A549 (cell line): ENCODE results near the gene TBC1D8. TPM values are rescaled to one million over a fixed set of nuclear protein-coding genes. Genes with fewer than 3 reads are reported as not detected.

Experiments used
- ATAC-seq, 2 experiments: fragments of 200-7000 bp in 1 of 2; fragments of >200 bp in 1 of 2; cut with Nextera tagmentation in 1 of 2; cut with Tn5 transposase in 1 of 2; 3 replicates each; pipeline versions ENCODE4 v1.8.0 to v1.9.1; 2018 to 2020; ENCODE audit warnings: mild to moderate bottlenecking in 1 of 2, moderate library complexity in 1 of 2
- CTCF ChIA-PET: fragments of 300-600 bp; sonication (Branson Sonifier 250); formaldehyde crosslinking; extraction: SDS; loops from one replicate; lab custom pipeline; 2021; ENCODE audit warnings: antibody characterized with exemption, inconsistent platforms; lab: Yijun Ruan, JAX
- POLR2A ChIA-PET: fragments of 350-600 bp; formaldehyde crosslinking; extraction: SDS; loops from one replicate; lab custom pipeline; 2021; ENCODE audit warnings: antibody characterized with exemption, inconsistent platforms; lab: Yijun Ruan, JAX
- DNase-seq, 2 experiments: peaks; one replicate each; pipeline versions ENCODE4 v3.0.0 to v3.0.0-alpha.2; 2011 to 2016; ENCODE audit warnings: low read depth in 1 of 2, low spot score in 1 of 2
- FAIRE-seq: peaks from 2 replicates; lab custom pipeline; 2011; peaks lifted over from hg19 to GRCh38; lab: Jason Lieb, UNC
- H3K27ac ChIP-seq, 2 experiments: fragments of >200 bp; sonication (Bioruptor Twin); formaldehyde crosslinking; 3 replicates each; pipeline ENCODE4 v1.5.1; 2016 to 2017
- H3K4me1 ChIP-seq: fragments of >200 bp; sonication (Bioruptor Twin); formaldehyde crosslinking; 3 replicates; pipeline ENCODE4 v1.6.1; 2016
- H3K4me2 ChIP-seq: fragments of >200 bp; sonication (Bioruptor Twin); formaldehyde crosslinking; 3 replicates; pipeline ENCODE4 v1.6.1; 2016
- H3K4me3 ChIP-seq: fragments of >200 bp; sonication (Bioruptor Twin); formaldehyde crosslinking; 3 replicates; pipeline ENCODE4 v1.5.1; 2016
- H3K9me3 ChIP-seq: fragments of >200 bp; sonication (Bioruptor Twin); formaldehyde crosslinking; 3 replicates; pipeline ENCODE4 v1.6.1; 2016
- CBX8 ChIP-seq: fragments of 200-600 bp; sonication (generic); IDR thresholded peaks from 2 replicates; pipeline ENCODE4 v1.6.1; 2016
- CHD4 ChIP-seq: fragments of 200-600 bp; sonication (generic); IDR thresholded peaks from 2 replicates; pipeline ENCODE4 v1.6.1; 2016; ENCODE audit warnings: antibody characterized with exemption, mild to moderate bottlenecking, borderline replicate concordance
- EHF ChIP-seq: fragments of 250-450 bp; sonication (Bioruptor Pico); IDR thresholded peaks from 2 replicates; pipeline ENCODE4 v1.5.0; 2020; ENCODE audit warnings: mild to moderate bottlenecking
- EP300 ChIP-seq, 2 experiments: fragments of >200 bp; sonication (Bioruptor Twin); formaldehyde crosslinking; IDR thresholded peaks; 2 replicates in 1 of 2; 3 replicates in 1 of 2; pipeline ENCODE4 v1.6.1; 2016 to 2017
- FOSB ChIP-seq: fragments of 250-450 bp; sonication (Bioruptor Pico); IDR thresholded peaks from 2 replicates; pipeline ENCODE4 v1.5.0; 2020; ENCODE audit warnings: mild to moderate bottlenecking, moderate library complexity
- FOXS1 ChIP-seq: fragments of 250-450 bp; sonication (Bioruptor Pico); IDR thresholded peaks from 2 replicates; pipeline ENCODE4 v1.5.0; 2020; ENCODE audit warnings: mild to moderate bottlenecking, moderate library complexity
- GATA3 ChIP-seq: IDR thresholded peaks from 2 replicates; pipeline ENCODE4 v1.6.1; 2012; ENCODE audit warnings: borderline replicate concordance
- HEYL ChIP-seq: fragments of 250-450 bp; sonication (Bioruptor Pico); IDR thresholded peaks from 2 replicates; pipeline ENCODE4 v1.8.0; 2021; ENCODE audit warnings: mild to moderate bottlenecking, moderate library complexity
- HMGXB4 ChIP-seq: fragments of 250-450 bp; sonication (Bioruptor Pico); IDR thresholded peaks from 2 replicates; pipeline ENCODE4 v1.5.0; 2021; ENCODE audit warnings: mild to moderate bottlenecking, moderate library complexity, borderline replicate concordance
- HOXA7 ChIP-seq: fragments of 250-450 bp; sonication (Bioruptor Pico); IDR thresholded peaks from 2 replicates; pipeline ENCODE4 v1.5.0; 2020; ENCODE audit warnings: mild to moderate bottlenecking, moderate library complexity
- HOXB13 ChIP-seq: fragments of 250-450 bp; sonication (Bioruptor Pico); IDR thresholded peaks from 2 replicates; pipeline ENCODE4 v1.5.0; 2020; ENCODE audit warnings: low read depth, mild to moderate bottlenecking, moderate library complexity
- HOXB5 ChIP-seq: fragments of 250-450 bp; sonication (Bioruptor Pico); IDR thresholded peaks from 2 replicates; pipeline ENCODE4 v1.5.0; 2020; ENCODE audit warnings: mild to moderate bottlenecking, moderate library complexity
- JUNB ChIP-seq: fragments of >200 bp; sonication (Bioruptor Twin); formaldehyde crosslinking; IDR thresholded peaks from 2 replicates; pipeline ENCODE4 v1.6.1; 2016
- KDM5A ChIP-seq: fragments of 200-600 bp; sonication (generic); IDR thresholded peaks from 2 replicates; pipeline ENCODE4 v1.6.1; 2016; ENCODE audit warnings: antibody characterized with exemption, mild to moderate bottlenecking
- MAFK ChIP-seq: fragments of 450-650 bp; IDR thresholded peaks from 2 replicates; pipeline ENCODE4 v1.6.1; 2014; ENCODE audit not compliant: partially characterized antibody
- NR3C1 ChIP-seq: fragments of >200 bp; sonication (Bioruptor Twin); formaldehyde crosslinking; IDR thresholded peaks from 3 replicates; pipeline ENCODE4 v1.6.1; 2017
- PHF8 ChIP-seq: fragments of 200-600 bp; sonication (generic); IDR thresholded peaks from 2 replicates; pipeline ENCODE4 v1.6.1; 2016; ENCODE audit warnings: low read depth, mild to moderate bottlenecking, antibody characterized with exemption, moderate library complexity, borderline replicate concordance
- POLR2AphosphoS2 ChIP-seq: conservative IDR thresholded peaks from 2 replicates; pipeline ENCODE4 v1.6.1; 2012; ENCODE audit warnings: low read length, improper control_type of control experiment, inconsistent platforms
- REST ChIP-seq: fragments of 200-600 bp; sonication (generic); IDR thresholded peaks from 2 replicates; pipeline ENCODE4 v1.6.1; 2016; ENCODE audit warnings: antibody characterized with exemption, mild to moderate bottlenecking, moderate library complexity
- RNF2 ChIP-seq: fragments of 200-600 bp; sonication (generic); IDR thresholded peaks from 2 replicates; pipeline ENCODE4 v1.6.1; 2016; ENCODE audit warnings: low read depth, mild to moderate bottlenecking, antibody characterized with exemption, moderate library complexity, borderline replicate concordance
- SMC3 ChIP-seq: fragments of >200 bp; sonication (Bioruptor Twin); formaldehyde crosslinking; IDR thresholded peaks from 3 replicates; pipeline ENCODE4 v1.6.1; 2018; ENCODE audit warnings: inconsistent platforms
- SREBF2 ChIP-seq: fragments of 450-650 bp; IDR thresholded peaks from 2 replicates; pipeline ENCODE4 v1.6.1; 2014; ENCODE audit warnings: mild to moderate bottlenecking, moderate library complexity
- TP53 ChIP-seq: fragments of 250-450 bp; sonication (Bioruptor Pico); IDR thresholded peaks from 2 replicates; pipeline ENCODE4 v1.5.0; 2021; ENCODE audit warnings: mild to moderate bottlenecking, moderate library complexity
- ZC3H11A ChIP-seq: fragments of 450-650 bp; IDR thresholded peaks from 2 replicates; pipeline ENCODE4 v1.6.1; 2014; ENCODE audit warnings: antibody characterized with exemption, mild to moderate bottlenecking
- WGBS: methylation state at CpG from one replicate; pipeline ENCODE4 v1.1.6; 2017; ENCODE audit errors: missing lambda C conversion rate; 5-methylcytosine and 5-hydroxymethylcytosine counted together
- polyA plus RNA-seq, 4 experiments: library from polyadenylated mRNA; depleted of rRNA in 3 of 4; stranded (reverse); fragments of >200 nt; fragmentation: RNase III in 1 of 4; extraction: RNeasy Plus Mini Kit Qiagen cat#74134 plus additional on column Dnase treatment in 1 of 4; gene quantifications; 2 replicates in 3 of 4; 3 replicates in 1 of 4; pipeline ENCODE4 v1.2.3, GENCODE V29; 2011 to 2017
- TF ChIP-seq, protein P1 (sequence below): IDR thresholded peaks from 2 replicates; pipeline ENCODE4 v1.6.1; 2012; ENCODE audit warnings: low read depth, borderline replicate concordance

The TBC1D8 gene
- polyA plus RNA-seq, 2 of the 4 experiments (the other 2 are of a cell fraction): 35.3 to 107 TPM

DNA sequence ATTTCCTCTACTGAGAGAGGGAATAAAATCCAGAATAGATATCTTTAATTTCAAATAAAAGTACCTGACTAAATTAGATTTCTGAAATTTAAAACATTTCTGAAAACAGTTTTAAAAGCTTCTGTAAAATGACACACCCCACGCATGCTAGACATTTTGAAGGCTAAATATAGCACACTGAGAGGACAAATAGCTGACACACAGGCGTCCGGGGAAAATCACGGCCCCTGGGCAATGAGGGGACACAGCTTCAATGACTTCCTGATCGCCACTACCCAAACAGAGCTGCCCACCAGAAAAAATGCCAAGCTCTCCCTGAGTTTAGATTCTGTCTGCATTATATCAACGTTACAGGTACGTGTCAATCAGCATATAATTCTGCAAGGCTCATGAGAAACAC is 10.9 kb downstream of the TBC1D8 start:
- WGBS: 79% methylated on average over 7 of the region's 7 CpGs
- H3K4me2 ChIP-seq: peak overlapping the region; percentile 64
- TF ChIP-seq HEYL (CRISPR knock-in tag) (no peak), TP53 (CRISPR knock-in tag) (no peak)
- TF ChIP-seq, all 56 proteins: peak for 0
- H3K4me1 ChIP-seq: peaks cover 71% of the 10 kb centered on the region
- no peak overlapping the region for H3K27ac ChIP-seq
- no peak overlapping the region for H3K4me3 ChIP-seq
- ATAC-seq: no peak
- POLR2A ChIA-PET: interaction anchor here (0.7 to 0.8 kb wide), 2 partner anchors 53 to 138 kb away, joined by 3 to 4 read pairs; partner anchors contain the start of gene RPL31
- no peak for FAIRE-seq
- no peaks in the 10 kb centered on the region; the same call in 2 of the 3 replicates for H3K9me3 ChIP-seq
- CTCF ChIA-PET: interaction anchor here (0.5 to 3.1 kb wide), 8 partner anchors 9 to 626 kb away, joined by 3 to 15 read pairs (median 4); no protein-coding TSS in a partner anchor
- no peak for DNase-seq

DNA sequence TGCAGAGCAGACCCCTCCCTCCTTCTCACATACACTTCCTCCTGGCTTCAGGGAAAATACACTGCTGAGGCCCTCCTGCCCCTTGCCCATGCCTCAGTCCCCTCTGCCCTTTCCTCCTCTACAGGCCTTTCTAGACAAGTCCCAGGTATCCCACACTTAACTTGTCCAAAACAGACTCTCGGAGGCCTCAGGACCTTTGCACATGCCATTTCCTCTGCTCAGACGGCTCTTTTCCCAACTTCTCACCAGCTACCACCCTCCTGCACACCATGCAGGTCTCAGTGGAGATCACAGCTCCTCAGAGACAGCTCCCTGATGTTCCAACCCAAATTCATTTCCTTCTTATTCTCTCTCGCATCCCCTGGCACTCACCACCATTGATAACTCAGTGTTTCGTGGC is 11.7 kb downstream of the TBC1D8 start:
- POLR2A ChIA-PET: interaction anchor here (0.8 kb wide), 1 partner anchor 52 kb away, joined by 4 read pairs; no protein-coding TSS in a partner anchor
- H3K4me1 ChIP-seq: peaks cover 70% of the 10 kb centered on the region
- TF ChIP-seq HMGXB4 (CRISPR knock-in tag): no peak
- TF ChIP-seq MAFK: no peak
- no peak for TF ChIP-seq FOSB (CRISPR knock-in tag)
- TF ChIP-seq SMC3: no peak
- no peak for TF ChIP-seq TP53 (CRISPR knock-in tag)
- no peak for TF ChIP-seq NR3C1
- no peak for TF ChIP-seq PHF8
- TF ChIP-seq FOXS1: no peak
- TF ChIP-seq ZC3H11A: no peak
- no peak for TF ChIP-seq RNF2
- TF ChIP-seq KDM5A: no peak
- no peak for TF ChIP-seq GATA3
- no peak for TF ChIP-seq HOXB5 (CRISPR knock-in tag)
- no peak for TF ChIP-seq EHF
- TF ChIP-seq POLR2AphosphoS2: no peak; the same call in 1 of the 2 replicates
- no peak for TF ChIP-seq EP300 (IDR thresholded peaks at IDR 0.05)
- no peak for TF ChIP-seq HOXB13 (CRISPR knock-in tag)
- no peak for TF ChIP-seq JUNB
- TF ChIP-seq CBX8: no peak
- no peak for TF ChIP-seq HOXA7 (CRISPR knock-in tag)
- ATAC-seq: no peak
- H3K4me3 ChIP-seq: no peak overlapping the region
- WGBS: 86% methylated on average over 4 of the region's 4 CpGs
- FAIRE-seq: no peak
- peak overlapping the region; percentile 10; the same call in 2 of the 3 replicates for H3K4me2 ChIP-seq
- no peaks in the 10 kb centered on the region; the same call in 2 of the 3 replicates for H3K9me3 ChIP-seq
- no peak overlapping the region; a peak in 1 of 6 replicates for H3K27ac ChIP-seq
- CTCF ChIA-PET: interaction anchor here (0.5 to 3.1 kb wide), 6 partner anchors 9 to 182 kb away, joined by 3 to 15 read pairs (median 3); no protein-coding TSS in a partner anchor
- DNase-seq: no peak

- peak in 1 of 2 experiments; percentile 12; a peak in 2 of 6 replicates for ATAC-seq
- FAIRE-seq: no peak
- Histone ChIP-seq H3K4me2 (peak overlapping the region; percentile 31; the same call in 2 of the 3 replicates), H3K4me3 (no peak overlapping the region), H3K4me1 (peaks cover 66% of the 10 kb centered on the region), H3K27ac (peak overlapping the region in 1 of 2 experiments; percentile 41; a peak in 3 of 6 replicates), H3K9me3 (no peaks in the 10 kb centered on the region)
- CTCF ChIA-PET: interaction anchor here (1.0 to 1.7 kb wide), 5 partner anchors 9 to 99 kb away, joined by 3 to 5 read pairs (median 4); no protein-coding TSS in a partner anchor
- WGBS: 82% methylated on average over 9 of the region's 9 CpGs
- DNase-seq: no peak
- POLR2A ChIA-PET: no interaction called here
- no peak for TF ChIP-seq JUNB
- TF ChIP-seq CHD4: no peak
- no peak for TF ChIP-seq SMC3
- TF ChIP-seq RNF2: no peak
- TF ChIP-seq FOSB (CRISPR knock-in tag): no peak
- TF ChIP-seq GATA3: no peak
- no peak for TF ChIP-seq SREBF2
- TF ChIP-seq REST: no peak
- TF ChIP-seq, protein P1, sequence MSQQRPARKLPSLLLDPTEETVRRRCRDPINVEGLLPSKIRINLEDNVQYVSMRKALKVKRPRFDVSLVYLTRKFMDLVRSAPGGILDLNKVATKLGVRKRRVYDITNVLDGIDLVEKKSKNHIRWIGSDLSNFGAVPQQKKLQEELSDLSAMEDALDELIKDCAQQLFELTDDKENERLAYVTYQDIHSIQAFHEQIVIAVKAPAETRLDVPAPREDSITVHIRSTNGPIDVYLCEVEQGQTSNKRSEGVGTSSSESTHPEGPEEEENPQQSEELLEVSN: no peak
- TF ChIP-seq NR3C1: no peak
- no peak for TF ChIP-seq CBX8
Observed at GRCh38 chr2:101135412-101136296, 15.5 kb downstream of the TBC1D8 start.
